Head of caudate nucleus (tissue), 42 donors: Measurements from ENCODE around the gene SUSD1.
"Not testable (repeated sequence)": the region's sequence is repeated elsewhere in the genome, so short reads cannot be mapped to it uniquely, and the experiment has no call there.

Experiments used
- DNase-seq, 42 donors: peaks; one replicate each; pipeline versions ENCODE4 v3.0.0 to v3.0.0-alpha.2; 2020 to 2021; ENCODE audit warnings: mixed read lengths in 7 of 42
- intact Hi-C: fragments of 100-400 bp; cut with DNase I; formaldehyde crosslinking; loops from one replicate; pipeline ENCODE4 v1.15.0; 2022

SUSD1 gene

DNA sequence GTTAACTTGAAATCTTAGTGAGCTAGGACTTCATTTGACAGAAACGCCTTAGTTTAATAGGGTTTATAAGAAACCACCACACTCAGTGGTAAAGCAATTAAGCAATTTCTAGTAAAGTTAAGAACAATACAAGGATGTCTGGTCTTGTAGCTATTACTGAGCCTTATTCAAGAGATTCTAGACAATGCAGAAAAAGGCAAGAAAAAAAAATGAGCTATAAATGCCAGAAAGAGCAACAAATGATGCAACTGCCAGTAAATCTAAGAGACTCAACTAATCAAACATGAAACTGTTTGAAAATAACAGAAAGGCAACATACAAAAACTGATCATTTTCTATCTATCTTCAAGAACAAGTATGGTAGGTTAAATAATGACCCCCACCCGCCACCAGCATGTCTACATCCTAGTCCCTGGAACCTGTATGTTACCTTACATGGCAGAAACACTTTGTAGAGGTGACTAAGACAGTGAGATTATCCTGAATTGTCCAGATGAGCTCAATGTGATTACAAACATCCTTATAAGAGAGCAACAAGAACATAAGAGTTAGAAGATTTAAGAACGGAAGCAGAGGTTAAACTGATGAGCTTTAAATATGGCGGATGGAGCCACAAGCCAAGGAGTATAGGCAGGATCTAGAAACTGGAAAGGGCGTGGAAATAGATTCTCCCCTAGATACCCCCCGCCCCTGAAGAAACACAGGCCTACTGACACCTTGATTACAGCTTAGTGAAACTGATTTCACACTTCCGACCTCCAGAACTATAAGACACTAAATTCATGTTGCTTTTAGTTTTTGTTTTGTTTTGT lies 93.0 kb downstream of the SUSD1 start:
- DNase-seq: no peak
- intact Hi-C loops: no loop called here

DNA sequence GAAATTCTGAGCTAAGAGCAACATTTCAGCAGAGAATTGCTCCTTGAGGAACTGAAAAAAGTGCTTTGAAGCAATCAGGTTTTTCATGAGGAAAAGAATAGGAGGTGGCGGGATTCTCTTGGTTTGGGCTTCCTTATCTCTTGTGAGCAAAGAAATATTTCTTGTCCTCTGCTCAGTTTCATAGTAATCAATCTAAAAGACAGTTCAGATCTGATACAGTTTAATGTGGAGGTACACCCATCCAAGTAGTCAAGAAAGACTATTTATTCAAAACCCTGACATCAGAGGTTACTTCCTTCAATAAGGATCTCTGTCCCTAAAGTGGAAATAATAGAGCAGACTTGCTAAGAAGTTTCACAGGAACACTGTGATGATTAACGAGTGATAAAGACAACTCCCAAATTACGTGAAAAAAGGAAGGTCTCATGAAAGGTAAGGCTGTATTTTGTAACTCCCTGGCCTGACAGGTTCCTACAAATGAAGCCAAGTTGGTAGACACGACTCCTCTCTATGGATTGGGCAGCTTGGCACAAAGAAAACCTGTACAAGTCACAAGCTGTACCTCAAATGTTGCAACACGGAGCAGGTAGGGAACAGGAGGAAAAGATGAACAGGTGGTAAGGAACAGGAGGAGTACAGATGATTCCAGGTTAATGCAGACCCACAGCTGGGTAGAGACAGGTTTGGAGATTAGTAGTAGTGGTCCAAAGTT lies 94.1 kb downstream of the SUSD1 start:
- no peak for DNase-seq
- intact Hi-C loops: no loop called here

DNA sequence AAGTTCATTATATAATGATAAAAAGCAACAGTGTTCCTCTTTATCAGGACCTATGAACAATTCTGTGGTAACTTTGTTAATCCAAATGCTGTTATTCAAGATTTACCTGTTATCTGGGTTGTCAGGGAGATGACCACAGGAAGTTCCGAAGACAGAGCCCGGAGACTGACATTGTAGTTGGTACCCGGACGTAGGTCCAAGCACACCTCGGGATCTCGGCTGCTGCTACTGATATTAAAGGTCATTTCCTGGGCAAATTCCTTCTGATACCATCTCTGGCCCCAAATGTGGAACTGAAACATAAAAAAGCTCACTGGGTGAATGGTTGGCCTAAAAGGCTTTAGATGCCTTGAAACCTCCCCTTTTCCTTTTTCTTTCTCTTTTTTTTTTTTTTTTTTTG lies 96.7 kb downstream of the SUSD1 start:
- intact Hi-C loops: loop anchor here (10.0 kb wide), 1 partner anchor 184 kb away; the partner anchor contains the start of gene UGCG
- DNase-seq: no peak

DNA sequence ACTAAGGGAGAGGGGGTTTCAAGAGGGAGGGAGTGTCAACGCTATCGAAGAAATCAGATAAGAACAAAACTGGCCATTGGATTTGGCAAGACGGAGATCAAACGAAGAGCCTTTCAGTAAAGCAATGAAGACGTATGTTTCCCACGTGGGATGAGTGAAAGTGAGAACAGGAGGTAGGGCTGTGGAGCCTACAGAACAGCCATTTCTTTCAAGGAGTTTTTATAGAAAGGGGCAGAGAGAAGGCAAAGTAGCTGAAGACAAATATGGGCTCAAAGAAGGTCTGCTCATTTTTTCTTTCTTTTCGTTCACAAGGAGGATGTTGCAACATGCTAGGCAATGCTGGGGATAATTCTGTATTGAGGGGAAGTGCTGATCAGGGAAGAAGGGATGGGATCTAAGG lies 98.3 kb downstream of the SUSD1 start:
- no peak for DNase-seq
- intact Hi-C loops: loop anchor here (10.0 kb wide), 1 partner anchor 182 kb away; the partner anchor contains the start of gene UGCG

DNA sequence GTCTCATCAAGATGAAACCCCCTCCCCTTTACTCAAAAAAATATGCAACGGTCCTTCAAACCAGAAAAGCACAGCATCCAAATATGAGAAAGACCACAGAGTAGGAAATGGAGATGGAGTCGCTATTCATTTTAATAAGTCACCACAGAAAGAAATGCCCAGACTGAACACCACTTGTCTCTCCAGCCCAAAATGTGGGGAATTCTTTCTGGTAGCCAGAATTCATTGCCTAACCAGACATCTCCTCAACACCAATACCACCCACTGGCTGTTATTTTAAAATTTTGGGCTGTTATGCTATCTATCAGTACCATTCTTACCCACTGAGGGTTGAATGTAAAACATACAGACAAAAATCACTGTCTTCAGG lies 100.1 kb downstream of the SUSD1 start:
- DNase-seq: no peak
- intact Hi-C loops: loop anchor here (10.0 kb wide), 1 partner anchor 180 kb away; the partner anchor contains the start of gene UGCG

DNA sequence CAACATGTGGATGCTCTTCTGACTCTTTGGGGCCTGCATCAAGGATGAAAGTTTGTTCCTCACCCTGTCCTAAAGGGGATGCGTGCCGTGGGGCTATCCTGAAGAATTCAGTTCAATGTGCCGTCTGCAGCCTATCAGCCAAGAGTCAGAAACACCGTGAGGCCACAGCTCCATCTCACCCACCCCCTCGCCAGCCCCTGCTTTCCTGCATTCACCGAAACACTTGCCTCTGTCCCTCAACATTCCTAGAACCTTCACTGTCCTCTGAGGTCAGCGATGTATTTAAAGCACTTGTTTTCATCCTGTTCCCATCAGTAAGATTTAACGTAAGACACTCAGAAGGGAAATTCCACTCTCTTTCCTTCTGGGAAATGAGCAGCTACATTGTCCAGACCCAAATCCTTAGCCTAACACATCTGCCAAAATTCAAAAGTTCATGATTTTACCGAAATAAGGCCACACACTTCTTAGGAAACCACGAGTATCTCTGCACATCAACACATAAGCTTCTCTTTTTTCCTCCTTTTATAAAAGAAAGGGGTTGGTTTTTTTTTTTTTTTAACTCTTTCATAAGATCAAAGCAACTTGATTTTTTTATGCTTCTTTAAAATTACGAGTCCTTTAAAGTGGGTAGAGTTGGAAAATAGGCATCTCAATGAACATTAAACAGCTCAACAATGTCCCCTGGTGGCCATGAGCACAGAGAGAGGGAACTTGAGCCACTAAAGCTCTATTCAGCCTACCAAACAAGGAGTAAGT lies 100.7 kb downstream of the SUSD1 start:
- peak in 41 of 42 donors; percentile 14 to 90 (median 68) for DNase-seq

DNA sequence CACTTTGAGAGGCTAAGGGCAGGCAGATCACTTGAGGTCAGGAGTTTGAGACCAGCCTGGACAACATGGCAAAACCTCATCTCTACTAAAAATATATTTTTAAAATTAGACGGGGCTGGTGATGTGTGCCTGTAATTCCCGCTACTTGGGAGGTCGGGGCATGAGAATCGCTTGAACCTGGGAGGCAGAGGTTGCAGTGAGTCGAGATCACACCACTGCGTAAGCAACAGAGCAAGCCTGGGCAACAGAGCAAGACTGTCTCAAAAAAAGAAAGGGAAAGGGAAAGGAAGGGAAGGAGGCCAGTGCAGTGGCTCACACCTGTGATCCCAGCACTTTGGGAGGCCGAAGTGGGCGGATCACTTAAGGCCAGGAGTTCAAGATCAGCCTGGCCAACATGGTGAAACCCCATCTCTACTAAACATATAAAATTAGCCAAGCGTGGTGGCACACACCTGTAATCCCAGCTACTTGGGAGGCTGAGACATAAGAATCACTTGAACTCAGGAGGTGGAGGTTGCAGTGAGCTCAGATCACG lies 101.4 kb downstream of the SUSD1 start:
- intact Hi-C loops: loop anchor here (5.0 to 10.0 kb wide), 2 partner anchors 179 to 316 kb away; partner anchors contain the start of gene UGCG
- not testable (repeated sequence) for DNase-seq

More for the DNA sequence above, 100.7 kb downstream of the SUSD1 start:
- intact Hi-C loops: loop anchor here (5.0 to 10.0 kb wide), 2 partner anchors 180 to 317 kb away; partner anchors contain the start of gene UGCG

DNA sequence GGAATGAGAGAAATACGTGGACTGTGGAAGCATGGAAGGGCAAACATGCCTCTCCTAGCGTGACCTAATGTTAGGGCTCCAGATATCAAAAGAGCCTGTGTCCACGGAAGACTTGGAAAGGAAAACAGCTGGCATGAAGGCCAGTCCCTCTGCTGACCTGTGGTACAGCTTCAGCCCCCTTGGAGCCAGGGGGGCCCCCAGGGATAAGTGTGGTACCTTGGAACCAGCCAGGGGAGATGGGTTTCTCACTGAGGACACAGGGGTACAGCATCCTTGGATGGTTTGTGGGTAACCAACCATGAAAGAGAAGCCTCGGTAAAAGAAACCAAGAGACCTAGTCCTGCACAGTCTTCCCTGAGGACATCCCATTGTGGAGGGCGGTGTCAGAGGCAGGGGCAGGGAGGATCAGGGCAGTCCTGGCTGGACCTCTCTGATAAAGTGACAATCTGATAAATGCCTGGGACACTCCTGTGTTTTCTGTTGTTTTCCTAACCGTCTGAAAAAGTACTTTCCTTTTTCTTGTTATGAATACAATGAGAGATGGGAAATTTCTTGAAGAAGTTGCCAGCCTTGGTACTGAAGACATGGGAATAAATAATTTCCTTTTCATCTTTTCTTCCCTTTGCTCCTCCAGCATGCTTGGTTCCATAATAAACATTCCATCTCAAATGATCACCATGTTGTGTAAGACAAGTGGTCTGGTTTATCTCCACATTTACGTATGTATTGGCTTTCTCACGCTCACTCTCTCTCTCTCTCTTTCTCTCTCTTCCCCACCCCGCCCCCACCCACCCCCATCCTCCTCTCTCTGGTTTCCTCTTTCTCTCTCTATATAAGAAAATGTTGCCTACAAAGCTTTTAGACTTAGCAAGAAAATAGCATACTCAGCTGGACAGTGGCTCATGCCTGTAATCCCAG lies 102.1 kb downstream of the SUSD1 start:
- intact Hi-C loops: loop anchor here (5.0 to 10.0 kb wide), 2 partner anchors 178 to 316 kb away; partner anchors contain the start of gene UGCG
- peak in 2 of 42 donors; percentile 32 to 33 for DNase-seq

DNA sequence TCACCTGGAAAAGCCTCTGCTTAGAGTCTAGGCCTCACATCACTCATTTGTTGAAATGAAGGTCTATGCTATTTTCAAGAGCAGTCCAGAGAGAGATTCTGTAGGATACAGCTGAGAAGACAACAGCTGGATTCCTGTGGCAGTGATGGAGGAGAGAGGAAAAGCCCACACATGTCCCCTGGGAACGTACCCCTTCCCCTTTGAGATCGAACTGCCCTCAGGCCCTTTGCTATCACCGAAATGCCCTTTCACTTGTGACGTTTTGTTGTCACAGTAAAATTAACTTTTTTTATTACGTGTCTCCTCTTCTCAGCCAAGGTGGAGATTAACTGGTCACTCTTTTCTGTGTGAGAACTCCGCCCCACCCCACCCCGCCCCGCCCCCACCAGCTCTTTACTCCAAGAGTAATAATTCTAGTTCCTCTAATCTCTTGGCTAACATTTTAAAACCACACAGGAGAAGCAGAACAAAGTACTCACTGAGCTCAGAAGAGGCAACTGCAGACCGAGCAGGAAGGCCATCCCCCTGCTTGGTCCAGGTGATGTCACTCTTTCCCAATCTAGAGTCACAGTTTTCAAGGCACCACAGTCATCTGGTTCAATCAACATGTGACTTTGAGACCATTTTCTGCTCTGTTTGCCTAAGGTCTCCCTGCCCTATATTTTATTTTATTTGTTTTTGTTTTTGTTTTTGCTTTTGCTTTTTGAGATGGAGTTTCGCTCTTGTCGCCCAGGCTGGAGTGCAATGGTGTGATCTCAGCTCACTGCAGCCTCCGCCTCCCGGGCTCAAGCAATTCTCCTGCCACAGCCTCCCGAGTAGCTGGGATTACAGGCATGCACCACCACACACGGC lies 105.6 kb downstream of the SUSD1 start:
- peak in 1 of 42 donors; percentile 40 for DNase-seq
- intact Hi-C loops: loop anchor here (5.0 to 10.0 kb wide), 2 partner anchors 175 to 312 kb away; partner anchors contain the start of gene UGCG

DNA sequence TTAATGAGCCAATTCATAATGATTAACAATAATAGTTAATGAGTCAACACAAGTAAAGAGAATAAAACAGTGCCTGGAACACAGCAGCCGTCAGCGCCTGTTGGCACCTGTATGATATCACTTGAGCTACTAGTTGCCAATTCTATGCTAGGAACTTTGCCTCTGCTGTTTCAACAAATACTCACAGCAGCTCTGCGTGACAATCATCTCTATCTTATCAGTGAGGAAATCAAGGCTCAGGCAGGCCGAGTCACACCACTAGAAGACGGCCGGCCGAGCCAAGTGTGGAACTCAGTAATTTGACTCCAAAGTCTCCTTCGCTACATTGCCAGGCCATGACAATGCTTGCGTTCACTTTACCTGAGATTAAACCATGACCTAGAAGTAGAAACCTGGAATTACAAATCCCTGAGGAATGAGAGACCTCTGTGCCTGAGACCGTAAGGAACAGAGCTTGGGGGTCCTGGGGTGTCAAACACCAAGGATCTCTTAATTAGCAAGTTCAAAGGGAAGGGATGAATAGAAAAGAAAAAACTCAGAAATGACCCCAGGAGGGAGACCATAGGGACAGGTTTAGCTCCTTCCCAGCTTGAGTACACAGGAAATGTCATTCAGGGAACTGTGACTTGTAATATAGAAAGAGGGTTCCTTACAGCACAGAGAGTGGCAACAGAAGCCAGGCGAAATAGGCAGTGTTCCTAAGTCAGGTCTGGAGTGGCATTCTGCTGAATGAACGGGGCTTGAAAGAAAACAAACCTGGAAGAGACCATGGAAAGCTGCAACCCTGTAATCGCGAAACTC lies 109.1 kb downstream of the SUSD1 start:
- DNase-seq: peak in 1 of 42 donors; percentile 7

DNA sequence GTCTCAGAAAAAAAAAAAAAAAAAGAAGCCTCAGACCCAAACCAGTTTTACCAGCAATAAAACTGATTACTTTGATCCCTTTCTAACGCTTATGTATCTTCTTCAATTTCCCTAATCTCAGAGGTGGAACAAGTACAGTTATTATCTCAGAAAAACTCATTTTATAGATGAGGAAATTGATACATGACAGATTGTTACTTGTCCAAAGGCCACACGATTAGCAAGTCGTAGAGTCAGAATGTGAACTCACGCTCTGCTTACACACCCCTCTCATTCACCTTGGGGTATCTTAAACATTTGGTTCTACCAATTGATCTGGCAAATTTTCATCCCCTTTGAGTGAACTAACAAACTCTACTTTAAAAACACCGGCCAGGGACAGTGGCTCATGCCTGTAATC lies 110.2 kb downstream of the SUSD1 start:
- intact Hi-C loops: no loop called here
- DNase-seq: no peak

More for the DNA sequence above, 109.1 kb downstream of the SUSD1 start:
- intact Hi-C loops: no loop called here

DNA sequence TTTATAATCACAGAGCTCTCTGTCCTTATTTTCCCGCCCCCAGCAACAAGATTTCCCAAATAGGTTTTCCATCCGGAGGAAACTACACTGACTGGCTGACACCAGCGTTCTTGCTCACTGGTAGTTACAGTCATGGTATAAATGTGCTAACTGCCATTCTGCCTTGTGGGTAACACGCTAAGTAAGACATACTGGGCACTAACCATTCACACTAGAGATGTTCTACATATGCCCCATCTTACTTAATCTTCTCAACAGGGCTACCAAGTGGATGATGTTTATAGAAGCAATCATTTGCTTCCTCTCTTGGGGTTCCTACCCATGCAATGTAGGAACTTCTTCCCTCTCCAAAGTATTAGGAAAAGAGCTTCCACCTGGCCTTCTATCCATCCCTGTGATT lies 111.5 kb downstream of the SUSD1 start:
- intact Hi-C loops: no loop called here
- no peak for DNase-seq

DNA sequence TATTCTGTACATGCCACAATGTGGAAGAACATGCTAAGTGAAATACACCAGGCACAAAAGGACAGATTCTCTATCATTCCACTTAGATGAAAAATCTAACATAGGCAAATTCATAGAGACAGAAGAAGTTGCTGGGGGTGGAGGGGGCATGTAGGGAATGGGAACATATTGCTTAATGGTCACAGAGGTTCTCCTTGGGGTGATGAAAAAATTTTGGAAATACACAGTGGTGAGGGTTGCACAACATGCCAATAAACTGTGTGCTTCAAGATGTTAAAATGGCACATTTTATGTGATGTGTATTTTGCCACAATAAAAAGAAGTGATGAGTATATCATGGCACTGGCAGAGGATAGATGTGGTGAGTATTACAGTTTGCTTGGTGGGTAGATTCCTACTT lies 111.9 kb downstream of the SUSD1 start:
- intact Hi-C loops: no loop called here
- DNase-seq: no peak

DNA sequence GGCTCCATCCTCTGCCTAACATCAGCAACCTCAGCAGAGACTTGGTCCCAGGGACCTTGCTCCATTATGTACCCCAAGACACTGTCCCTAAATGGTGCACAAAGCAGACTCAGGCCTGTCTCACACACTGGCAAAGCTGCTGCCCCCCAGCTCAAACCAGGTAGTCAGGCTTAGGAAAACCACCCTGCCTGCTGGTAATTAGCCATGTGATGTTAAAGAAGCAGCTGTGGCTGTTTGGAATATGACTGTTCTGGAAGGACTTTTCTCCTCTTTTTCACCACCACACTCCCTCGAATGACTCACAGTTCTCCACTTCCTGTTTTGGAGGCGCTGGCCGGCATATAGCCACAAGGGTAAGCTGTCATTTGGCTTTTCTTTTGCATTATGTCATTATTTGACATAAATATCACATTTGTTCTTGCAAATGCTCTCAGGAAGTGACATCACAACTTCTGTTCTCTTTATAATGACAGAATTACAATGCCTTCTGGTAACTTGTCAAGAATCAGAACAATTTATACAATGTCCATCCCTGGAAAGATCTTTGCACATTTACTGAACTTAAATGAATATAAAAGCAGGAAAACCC lies 113.9 kb downstream of the SUSD1 start:
- peak in 12 of 42 donors; percentile 14 to 71 (median 44) for DNase-seq
- intact Hi-C loops: no loop called here

DNA sequence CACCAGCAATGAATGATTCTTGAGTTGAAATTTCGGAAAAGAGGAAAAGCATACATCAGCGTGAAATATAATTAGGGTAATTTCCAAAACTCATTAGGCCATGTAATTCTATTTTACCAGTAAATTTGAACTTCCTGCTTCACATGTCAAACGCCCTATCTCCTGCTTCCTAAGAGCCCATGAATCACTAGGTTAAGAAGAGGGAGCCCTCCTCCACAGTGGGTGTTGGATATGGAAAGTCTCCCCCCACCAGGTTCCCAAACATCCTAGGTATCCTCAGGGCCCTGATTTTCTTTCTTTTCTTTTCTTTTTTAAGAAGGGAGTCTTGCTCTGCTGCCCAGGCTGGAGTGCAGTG lies 115.2 kb downstream of the SUSD1 start:
- no peak for DNase-seq
- intact Hi-C loops: no loop called here
